GM23338 (cell line): ENCODE measurements around the gene CACNG6. TPM values are rescaled to one million over a fixed set of nuclear protein-coding genes. Genes with fewer than 3 reads are reported as not detected.

Experiments
- ATAC-seq: fragments of 200-7000 bp; cut with Tn5 transposase; 3 replicates; pipeline ENCODE4 v1.9.1; 2020
- DNase-seq: peaks from one replicate; pipeline ENCODE4 v3.0.0-alpha.2; 2015; ENCODE audit warnings: low spot score
- H2AFZ ChIP-seq: fragments of 200-600 bp; sonication (generic); 2 replicates; pipeline ENCODE4 v1.8.0; 2016; ENCODE audit warnings: antibody characterized with exemption, mild to moderate bottlenecking, moderate library complexity
- H3F3A ChIP-seq: fragments of 200-600 bp; sonication (generic); replicated peaks from 2 replicates; pipeline ENCODE4 v1.8.0; 2017; ENCODE audit warnings: antibody characterized with exemption, mixed run types, low read depth
- H3K27ac ChIP-seq: fragments of 200-600 bp; sonication (generic); 2 replicates; pipeline ENCODE4 v1.6.1; 2016; ENCODE audit warnings: low read depth
- H3K27me3 ChIP-seq: fragments of 200-600 bp; sonication (generic); 2 replicates; pipeline ENCODE4 v1.8.0; 2016; ENCODE audit warnings: mild to moderate bottlenecking, mixed run types, moderate library complexity; ENCODE audit not compliant: insufficient read depth
- H3K36me3 ChIP-seq: fragments of 200-600 bp; sonication (generic); 2 replicates; pipeline ENCODE4 v1.8.0; 2016; ENCODE audit warnings: mild to moderate bottlenecking; ENCODE audit not compliant: insufficient read depth
- H3K4me1 ChIP-seq: fragments of 200-600 bp; sonication (generic); 2 replicates; pipeline ENCODE4 v1.8.0; 2016; ENCODE audit warnings: mild to moderate bottlenecking, moderate library complexity; ENCODE audit not compliant: insufficient read depth
- H3K4me2 ChIP-seq: fragments of 200-600 bp; sonication (generic); 2 replicates; pipeline ENCODE4 v1.7.1; 2017; ENCODE audit warnings: mixed run types
- H3K4me3 ChIP-seq: fragments of 200-600 bp; sonication (generic); 2 replicates; pipeline ENCODE4 v1.6.1; 2016; ENCODE audit warnings: mixed run types
- H3K79me2 ChIP-seq: fragments of 200-600 bp; sonication (generic); replicated peaks from 2 replicates; pipeline ENCODE4 v1.8.0; 2017; ENCODE audit warnings: mild to moderate bottlenecking; ENCODE audit not compliant: insufficient read depth
- H3K9me2 ChIP-seq: fragments of 200-600 bp; sonication (generic); 2 replicates; pipeline ENCODE4 v1.8.0; 2017; ENCODE audit not compliant: insufficient read depth
- H4K20me1 ChIP-seq: fragments of 200-600 bp; sonication (generic); replicated peaks from 2 replicates; pipeline ENCODE4 v1.8.0; 2017; ENCODE audit warnings: mild to moderate bottlenecking; ENCODE audit not compliant: insufficient read depth
- H3K27ac Mint-ChIP-seq: 2 replicates; pipeline ENCODE4 v1.8.0; 2020; ENCODE audit warnings: inconsistent platforms, mild to moderate bottlenecking, moderate library complexity, mixed read lengths
- H3K27me3 Mint-ChIP-seq: 3 replicates; pipeline ENCODE4 v1.8.0; 2022; ENCODE audit warnings: low read depth, mild to moderate bottlenecking, moderate library complexity, mixed read lengths, inconsistent platforms; ENCODE audit not compliant: insufficient read depth, poor library complexity
- H3K36me3 Mint-ChIP-seq: 3 replicates; pipeline ENCODE4 v1.8.0; 2021; ENCODE audit warnings: low read depth, mild to moderate bottlenecking, inconsistent platforms, moderate library complexity, mixed read lengths
- H3K4me1 Mint-ChIP-seq: 3 replicates; pipeline ENCODE4 v1.8.0; 2020; ENCODE audit warnings: mild to moderate bottlenecking, inconsistent platforms, mixed read lengths
- H3K4me3 Mint-ChIP-seq: 3 replicates; pipeline ENCODE4 v1.8.0; 2021; ENCODE audit warnings: moderate library complexity, mild to moderate bottlenecking, inconsistent platforms, mixed read lengths
- H3K9me3 Mint-ChIP-seq: 3 replicates; pipeline ENCODE4 v1.8.0; 2020; ENCODE audit warnings: moderate library complexity, mild to moderate bottlenecking, inconsistent platforms, mixed read lengths
- CREB1 ChIP-seq: fragments of 250-450 bp; sonication (Bioruptor Pico); IDR thresholded peaks from 2 replicates; pipeline ENCODE4 v1.5.0; 2020; ENCODE audit warnings: low read depth, mild to moderate bottlenecking, moderate library complexity
- CTCF ChIP-seq, 2 experiments: fragments of 200-600 bp in 1 of 2; sonication (generic) in 1 of 2; conservative IDR thresholded peaks; 2 replicates each; pipeline versions ENCODE4 v1.5.1 to v1.6.1; 2016 to 2017; ENCODE audit warnings: antibody characterized with exemption in 2 of 2, low read depth in 2 of 2, mild to moderate bottlenecking in 2 of 2, moderate library complexity in 1 of 2
- ETS1 ChIP-seq: IDR thresholded peaks from 2 replicates; pipeline ENCODE4 v1.6.1; 2016; ENCODE audit warnings: antibody characterized with exemption
- EZH2 ChIP-seq: fragments of 200-600 bp; sonication (generic); IDR thresholded peaks from one replicate; pipeline ENCODE4 v1.8.0; 2017; ENCODE audit warnings: antibody characterized with exemption, mild to moderate bottlenecking, low read depth; ENCODE audit not compliant: unreplicated experiment
- EZH2phosphoT487 ChIP-seq: fragments of 200-600 bp; sonication (generic); IDR thresholded peaks from one replicate; pipeline ENCODE4 v1.8.1; 2018; ENCODE audit warnings: antibody characterized with exemption; ENCODE audit not compliant: unreplicated experiment
- JUNB ChIP-seq: IDR thresholded peaks from one replicate; pipeline ENCODE4 v1.6.1; 2016; ENCODE audit warnings: antibody characterized with exemption; ENCODE audit not compliant: unreplicated experiment
- NANOG ChIP-seq: IDR thresholded peaks from 2 replicates; pipeline ENCODE4 v1.6.1; 2016; ENCODE audit warnings: antibody characterized with exemption, borderline replicate concordance
- POLR2AphosphoS5 ChIP-seq: IDR thresholded peaks from 2 replicates; pipeline ENCODE4 v1.6.1; 2016; ENCODE audit warnings: antibody characterized with exemption, low read depth
- STAT1 ChIP-seq: IDR thresholded peaks from one replicate; pipeline ENCODE4 v1.6.1; 2016; ENCODE audit warnings: antibody characterized with exemption; ENCODE audit not compliant: unreplicated experiment
- ZNF114 ChIP-seq: fragments of 250-450 bp; sonication (Bioruptor Pico); IDR thresholded peaks from 2 replicates; pipeline ENCODE4 v1.5.0; 2020; ENCODE audit warnings: mild to moderate bottlenecking, moderate library complexity
- ZNF331 ChIP-seq: fragments of 250-450 bp; sonication (Bioruptor Pico); IDR thresholded peaks from 2 replicates; pipeline ENCODE4 v1.5.0; 2020; ENCODE audit warnings: low read depth, mild to moderate bottlenecking, moderate library complexity
- polyA plus RNA-seq: library from polyadenylated mRNA; unstranded; fragments of >200 nt; fragmentation: Nextera tagmentation; extraction: Ambion mirVana; gene quantifications from 2 replicates; pipeline ENCODE4 v1.2.1, GENCODE V29; 2016
- total RNA-seq: library from RNA; depleted of rRNA; stranded (reverse); fragments of >200 nt; shearing (Covaris generic); gene quantifications from 2 replicates; pipeline ENCODE4 v1.2.3, GENCODE V29; 2014
- TF ChIP-seq, protein P1 (sequence below): IDR thresholded peaks from one replicate; pipeline ENCODE4 v1.6.1; 2018; ENCODE audit warnings: antibody characterized with exemption; ENCODE audit not compliant: unreplicated experiment

The CACNG6 gene
- total and polyA plus RNA-seq, 2 experiments from 2014 or later = 0.38 to 1.5 TPM

- TF ChIP-seq CTCF (conservative IDR thresholded peaks at IDR 0.05; ENCODE audit: low read depth in 2 of 2) (no peak), JUNB (no peak), POLR2AphosphoS5 (no peak), NANOG (no peak), ZNF331 (CRISPR knock-in tag) (no peak), STAT1 (no peak), CREB1 (CRISPR knock-in tag) (no peak)
These were observed 7.8 kb upstream of the CACNG6 start (continued) for GRCh38 chr19:53983457-53984289.

DNA sequence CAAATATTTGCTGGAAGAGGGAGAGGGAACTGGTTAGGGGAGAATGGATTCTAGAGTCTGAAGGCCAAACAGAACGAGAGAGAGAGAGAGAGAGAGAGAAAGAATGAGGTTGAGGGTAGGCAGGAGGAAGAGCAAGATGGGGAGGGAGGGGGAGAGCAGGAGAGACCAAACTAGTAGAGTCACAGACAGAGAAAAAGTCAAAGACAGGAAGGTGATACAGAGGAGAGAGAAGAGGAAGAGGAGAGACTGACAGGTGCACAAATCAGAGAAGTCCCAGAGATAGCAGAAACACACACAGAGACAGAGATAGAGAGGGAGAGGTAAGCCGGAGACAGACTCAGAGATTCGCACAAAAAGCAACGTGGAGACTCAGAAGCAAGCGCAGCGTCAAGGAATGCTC, 5.6 kb upstream of the CACNG6 start:
- Mint-ChIP-seq H3K4me1 (peaks cover 18% of the 10 kb centered on the region), H3K4me3 (no peak overlapping the region), H3K36me3 (peaks cover 5% of the 10 kb centered on the region; the same call in 1 of the 3 replicates), H3K27ac (no peak overlapping the region), H3K9me3 (no peaks in the 10 kb centered on the region), H3K27me3 (peaks cover 14% of the 10 kb centered on the region)
- H3F3A ChIP-seq = peaks cover 17% of the 10 kb centered on the region; the same call in 1 of the 2 replicates
- no peaks in the 10 kb centered on the region for H3K9me2 ChIP-seq
- H3K36me3 ChIP-seq = no peaks in the 10 kb centered on the region
- peaks cover 8% of the 10 kb centered on the region for H4K20me1 ChIP-seq
- H3K27ac ChIP-seq = no peak overlapping the region
- DNase-seq = no peak
- H3K79me2 ChIP-seq = no peaks in the 10 kb centered on the region
- no peak for ATAC-seq
- H2AFZ ChIP-seq = no peak overlapping the region
- H3K4me2 ChIP-seq = no peak overlapping the region
- peaks cover 45% of the 10 kb centered on the region for H3K27me3 ChIP-seq
- peaks cover 17% of the 10 kb centered on the region for H3K4me1 ChIP-seq
- no peak overlapping the region for H3K4me3 ChIP-seq
- TF ChIP-seq ZNF114 (no peak), POLR2AphosphoS5 (no peak), NANOG (no peak), EZH2phosphoT487 (no peak), CTCF (conservative IDR thresholded peaks at IDR 0.05; ENCODE audit: low read depth in 2 of 2) (no peak), ETS1 (no peak), EZH2 (no peak)
- TF ChIP-seq, protein P1, sequence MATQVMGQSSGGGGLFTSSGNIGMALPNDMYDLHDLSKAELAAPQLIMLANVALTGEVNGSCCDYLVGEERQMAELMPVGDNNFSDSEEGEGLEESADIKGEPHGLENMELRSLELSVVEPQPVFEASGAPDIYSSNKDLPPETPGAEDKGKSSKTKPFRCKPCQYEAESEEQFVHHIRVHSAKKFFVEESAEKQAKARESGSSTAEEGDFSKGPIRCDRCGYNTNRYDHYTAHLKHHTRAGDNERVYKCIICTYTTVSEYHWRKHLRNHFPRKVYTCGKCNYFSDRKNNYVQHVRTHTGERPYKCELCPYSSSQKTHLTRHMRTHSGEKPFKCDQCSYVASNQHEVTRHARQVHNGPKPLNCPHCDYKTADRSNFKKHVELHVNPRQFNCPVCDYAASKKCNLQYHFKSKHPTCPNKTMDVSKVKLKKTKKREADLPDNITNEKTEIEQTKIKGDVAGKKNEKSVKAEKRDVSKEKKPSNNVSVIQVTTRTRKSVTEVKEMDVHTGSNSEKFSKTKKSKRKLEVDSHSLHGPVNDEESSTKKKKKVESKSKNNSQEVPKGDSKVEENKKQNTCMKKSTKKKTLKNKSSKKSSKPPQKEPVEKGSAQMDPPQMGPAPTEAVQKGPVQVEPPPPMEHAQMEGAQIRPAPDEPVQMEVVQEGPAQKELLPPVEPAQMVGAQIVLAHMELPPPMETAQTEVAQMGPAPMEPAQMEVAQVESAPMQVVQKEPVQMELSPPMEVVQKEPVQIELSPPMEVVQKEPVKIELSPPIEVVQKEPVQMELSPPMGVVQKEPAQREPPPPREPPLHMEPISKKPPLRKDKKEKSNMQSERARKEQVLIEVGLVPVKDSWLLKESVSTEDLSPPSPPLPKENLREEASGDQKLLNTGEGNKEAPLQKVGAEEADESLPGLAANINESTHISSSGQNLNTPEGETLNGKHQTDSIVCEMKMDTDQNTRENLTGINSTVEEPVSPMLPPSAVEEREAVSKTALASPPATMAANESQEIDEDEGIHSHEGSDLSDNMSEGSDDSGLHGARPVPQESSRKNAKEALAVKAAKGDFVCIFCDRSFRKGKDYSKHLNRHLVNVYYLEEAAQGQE = no peak
